GM21526 (cell line): ENCODE results near the gene GPR65.

ENCODE experiments used
- ATAC-seq: cut with Tn5 transposase; IDR thresholded peaks from one replicate; pipeline ENCODE4 v1.9.1; 2021; ENCODE audit warnings: moderate library complexity; ENCODE audit not compliant: unreplicated experiment, low FRiP score

The GPR65 gene

GRCh38 chr14:88034076-88034475 is 29.1 kb downstream of the GPR65 start:
- no peak for ATAC-seq

- no peak for ATAC-seq
Observed at GRCh38 chr14:88036422-88036821, 31.5 kb downstream of the GPR65 start.

GRCh38 chr14:88037325-88037724 is 32.4 kb downstream of the GPR65 start:
- no peak for ATAC-seq

GRCh38 chr14:88039197-88039596 is 34.3 kb downstream of the GPR65 start:
- ATAC-seq, result no peak

- no peak for ATAC-seq
Observed at GRCh38 chr14:88040146-88040545, 35.2 kb downstream of the GPR65 start.

- ATAC-seq, result no peak
Observed at GRCh38 chr14:88043529-88044443, 38.9 kb downstream of the GPR65 start.

GRCh38 chr14:88044444-88044758 is 39.5 kb downstream of the GPR65 start:
- ATAC-seq, result no peak

- no peak for ATAC-seq
Observed at GRCh38 chr14:88044776-88045446, 40.0 kb downstream of the GPR65 start.

GRCh38 chr14:88045705-88046104 is 40.8 kb downstream of the GPR65 start:
- no peak for ATAC-seq

- ATAC-seq, result no peak
Observed at GRCh38 chr14:88048351-88048750, 43.4 kb downstream of the GPR65 start.

GRCh38 chr14:88049266-88049665 is 44.3 kb downstream of the GPR65 start:
- ATAC-seq, result no peak

GRCh38 chr14:88049936-88050335 is 45.0 kb downstream of the GPR65 start:
- ATAC-seq, result no peak

- ATAC-seq, result no peak
Observed at GRCh38 chr14:88060576-88060975, 55.6 kb downstream of the GPR65 start.

- ATAC-seq, result no peak
Observed at GRCh38 chr14:88063811-88064210, 58.9 kb downstream of the GPR65 start.
